Measurements from ENCODE around the gene GEMIN5.

The GEMIN5 gene

GRCh38 chr5:154841273-154841661 lies 96.7 kb downstream of the GEMIN5 start:
- DNase-seq = no peak

- no peak for DNase-seq
Measured at GRCh38 chr5:154840435-154841272, 97.4 kb downstream of the GEMIN5 start.
